Tibial artery (tissue), 4 donors: ENCODE data around the gene MAGI2.

Experiments
- DNase-seq, 2 donors: peaks; one replicate each; pipeline ENCODE4 v3.0.0-alpha.2; 2019
- H3K27ac ChIP-seq, 2 donors: fragments of 200-600 bp; sonication (generic) in 1 of 2; 1 replicate in 1 of 2; 2 replicates in 1 of 2; pipeline ENCODE4 v1.5.1; 2018 to 2019; ENCODE audit warnings: mild to moderate bottlenecking in 1 of 2
- H3K27me3 ChIP-seq, 2 donors: fragments of 200-600 bp; sonication (generic) in 1 of 2; one replicate each; pipeline versions ENCODE4 v1.5.1 to v1.6.0; 2016 to 2019
- H3K36me3 ChIP-seq, 3 donors: fragments of 200-600 bp; sonication (generic) in 2 of 3; one replicate each; pipeline ENCODE4 v1.5.1; 2016 to 2019; ENCODE audit warnings: mild to moderate bottlenecking in 2 of 3
- H3K4me1 ChIP-seq, 4 donors: fragments of 200-600 bp; sonication (generic) in 2 of 4; 1 replicate in 3 of 4; 2 replicates in 1 of 4; pipeline ENCODE4 v1.5.1; 2016 to 2019
- H3K4me3 ChIP-seq, 2 donors: fragments of 200-600 bp; sonication (generic) in 1 of 2; 1 replicate in 1 of 2; 2 replicates in 1 of 2; pipeline ENCODE4 v1.5.1; 2018 to 2019; ENCODE audit warnings: mild to moderate bottlenecking in 2 of 2
- H3K9me3 ChIP-seq, 3 donors: fragments of 200-600 bp; sonication (generic) in 1 of 3; one replicate each; pipeline ENCODE4 v1.5.1; 2016 to 2019
- intact Hi-C: fragments of 100-400 bp; cut with DNase I; formaldehyde crosslinking; loops from one replicate; pipeline ENCODE4 v1.15.0; 2023; ENCODE audit warnings: low total_unique reads
- TF ChIP-seq, protein P1 (sequence below), 2 experiments: fragments of 200-600 bp in 1 of 2; fragments of 450-650 bp in 1 of 2; IDR thresholded peaks; one replicate each; pipeline ENCODE4 v1.5.1; 2017 to 2019; ENCODE audit warnings: antibody characterized with exemption in 2 of 2, mild to moderate bottlenecking in 1 of 2, moderate library complexity in 1 of 2

The MAGI2 gene

DNA sequence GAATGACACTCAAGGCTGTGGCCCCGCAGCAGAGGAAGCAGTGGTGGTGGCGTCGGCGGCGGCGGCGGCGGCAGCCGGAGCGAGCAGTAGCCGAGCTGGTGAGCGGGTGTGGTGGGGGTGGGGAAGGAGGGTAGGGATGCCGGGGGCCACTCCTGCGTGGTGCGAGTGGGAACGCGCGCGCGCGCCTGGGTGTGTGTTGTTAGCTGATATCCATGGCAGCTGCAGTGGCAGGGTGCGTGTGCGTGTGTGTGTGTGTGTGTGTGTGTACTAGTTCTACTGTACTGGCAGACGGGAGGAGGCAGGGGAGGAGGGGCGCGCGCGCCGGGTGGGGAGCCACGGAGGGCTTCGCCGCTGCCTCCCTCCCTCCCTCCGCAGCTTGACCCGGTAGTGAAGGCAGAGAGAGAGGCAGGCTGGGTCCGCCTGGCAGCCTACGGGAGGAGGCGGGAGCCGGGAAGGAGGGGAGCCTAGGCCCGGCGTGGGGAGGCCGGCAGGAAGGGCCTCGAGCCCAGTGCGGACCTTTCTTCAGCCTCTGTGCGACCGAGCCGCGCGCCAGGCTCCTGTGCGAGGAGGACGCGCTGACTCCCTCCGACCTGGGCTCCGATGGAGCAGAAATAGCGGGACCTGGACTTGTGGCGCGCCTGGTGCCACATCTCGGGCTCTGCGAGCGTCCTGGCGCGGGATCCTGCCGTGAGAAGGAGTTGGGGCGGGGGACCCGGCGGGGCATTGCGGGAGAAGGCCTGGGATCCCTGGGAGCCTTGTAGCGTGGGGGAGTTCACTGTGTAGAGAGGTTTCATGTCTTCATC is at the start of gene MAGI2:
Gene MAGI2, minus strand, starts transcription at position 110 of the 803 bp plus-strand sequence. CDS start 347 bp downstream, outside the sequence.
- Histone ChIP-seq H3K36me3 (no peaks in the 10 kb centered on the region), H3K4me1 (peaks cover 0 to 45% (median 37%) of the 10 kb centered on the region in 4 donors), H3K27ac (peak within 1 kb of the TSS; percentile 97 to 98), H3K4me3 (peak within 1 kb of the TSS; percentile 76 to 95), H3K9me3 (no peaks in the 10 kb centered on the region), H3K27me3 (no peaks in the 10 kb centered on the region)
- intact Hi-C loops, result no loop called here
- TF ChIP-seq, protein P1, sequence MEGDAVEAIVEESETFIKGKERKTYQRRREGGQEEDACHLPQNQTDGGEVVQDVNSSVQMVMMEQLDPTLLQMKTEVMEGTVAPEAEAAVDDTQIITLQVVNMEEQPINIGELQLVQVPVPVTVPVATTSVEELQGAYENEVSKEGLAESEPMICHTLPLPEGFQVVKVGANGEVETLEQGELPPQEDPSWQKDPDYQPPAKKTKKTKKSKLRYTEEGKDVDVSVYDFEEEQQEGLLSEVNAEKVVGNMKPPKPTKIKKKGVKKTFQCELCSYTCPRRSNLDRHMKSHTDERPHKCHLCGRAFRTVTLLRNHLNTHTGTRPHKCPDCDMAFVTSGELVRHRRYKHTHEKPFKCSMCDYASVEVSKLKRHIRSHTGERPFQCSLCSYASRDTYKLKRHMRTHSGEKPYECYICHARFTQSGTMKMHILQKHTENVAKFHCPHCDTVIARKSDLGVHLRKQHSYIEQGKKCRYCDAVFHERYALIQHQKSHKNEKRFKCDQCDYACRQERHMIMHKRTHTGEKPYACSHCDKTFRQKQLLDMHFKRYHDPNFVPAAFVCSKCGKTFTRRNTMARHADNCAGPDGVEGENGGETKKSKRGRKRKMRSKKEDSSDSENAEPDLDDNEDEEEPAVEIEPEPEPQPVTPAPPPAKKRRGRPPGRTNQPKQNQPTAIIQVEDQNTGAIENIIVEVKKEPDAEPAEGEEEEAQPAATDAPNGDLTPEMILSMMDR (IDR thresholded peaks at IDR 0.05), result no peak
- peak; percentile 92 to 96 for DNase-seq

DNA sequence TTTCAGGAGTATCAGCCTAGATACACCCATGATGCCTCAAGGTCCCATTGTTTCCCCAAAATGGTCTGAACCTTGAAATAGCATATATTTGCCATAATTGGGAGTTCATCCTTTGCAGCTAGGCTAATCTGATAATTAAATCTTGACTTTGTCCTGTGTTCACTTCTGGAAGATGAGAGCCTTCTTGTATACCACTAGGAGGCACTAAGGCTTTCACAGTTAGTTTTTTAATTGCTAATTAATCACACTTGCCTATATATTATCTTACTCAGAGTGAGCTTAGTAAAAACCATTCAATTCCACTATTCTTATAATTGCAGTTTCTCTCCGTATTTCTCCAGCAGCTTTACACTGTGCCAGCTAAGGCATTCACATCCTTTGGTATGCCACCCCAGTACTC is 48.7 kb upstream of the MAGI2 start:
- TF ChIP-seq, protein P1 (IDR thresholded peaks at IDR 0.05), result no peak
- H3K4me1 ChIP-seq, result no peaks in the 10 kb centered on the region
- no peak overlapping the region for H3K4me3 ChIP-seq
- no peaks in the 10 kb centered on the region for H3K27me3 ChIP-seq
- no peak overlapping the region for H3K27ac ChIP-seq
- no peaks in the 10 kb centered on the region for H3K9me3 ChIP-seq
- DNase-seq, result no peak
- intact Hi-C loops, result no loop called here
- H3K36me3 ChIP-seq, result no peaks in the 10 kb centered on the region

DNA sequence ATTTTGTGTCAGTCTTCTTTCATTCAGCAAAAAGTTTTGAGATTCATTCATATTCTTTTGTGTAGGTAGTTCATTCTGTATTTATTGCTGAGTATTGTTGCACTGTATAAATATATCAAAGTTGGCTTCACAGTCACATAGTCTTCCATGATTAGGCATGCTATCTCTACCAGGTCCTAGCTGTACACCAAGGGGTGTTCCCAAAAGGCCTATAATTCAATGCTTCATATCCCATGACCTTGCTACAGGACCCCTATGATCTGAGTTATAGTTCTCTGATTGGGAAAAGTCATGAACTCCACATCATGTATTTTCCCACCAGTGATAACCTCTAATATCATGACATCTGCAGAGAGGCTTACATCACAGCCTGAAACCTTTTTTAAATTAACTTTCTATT is 47.3 kb upstream of the MAGI2 start:
- DNase-seq, result no peak
- intact Hi-C loops, result no loop called here
- no peaks in the 10 kb centered on the region for H3K9me3 ChIP-seq

DNA sequence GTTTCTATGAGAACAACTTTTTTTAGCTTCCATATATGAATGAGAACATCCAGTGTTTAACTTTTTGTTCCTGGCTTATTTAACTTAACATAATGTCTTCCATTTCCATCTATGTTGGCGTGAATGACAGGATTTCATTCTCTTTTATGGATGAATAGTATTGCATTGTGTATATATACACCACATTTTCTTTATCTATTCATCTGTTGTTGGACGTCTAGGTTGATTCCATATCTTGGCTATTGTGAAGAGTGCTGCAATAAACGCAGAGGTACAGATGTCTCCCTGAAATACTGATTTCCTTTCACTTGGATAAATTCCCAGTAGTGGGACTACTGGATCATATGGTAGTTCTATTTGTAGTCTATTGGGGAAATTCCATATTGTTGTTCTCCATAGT is 44.3 kb upstream of the MAGI2 start:
- no peaks in the 10 kb centered on the region for H3K4me1 ChIP-seq
- no peak overlapping the region for H3K4me3 ChIP-seq
- H3K27ac ChIP-seq, result no peak overlapping the region
- H3K36me3 ChIP-seq, result no peaks in the 10 kb centered on the region
- no peak for DNase-seq
- intact Hi-C loops, result no loop called here
- no peaks in the 10 kb centered on the region for H3K27me3 ChIP-seq
- H3K9me3 ChIP-seq, result no peaks in the 10 kb centered on the region
- TF ChIP-seq, protein P1 (IDR thresholded peaks at IDR 0.05), result no peak

More for the DNA sequence above, 47.3 kb upstream of the MAGI2 start:
- TF ChIP-seq, protein P1 (IDR thresholded peaks at IDR 0.05), result no peak
- Histone ChIP-seq H3K27ac (no peak overlapping the region), H3K27me3 (no peaks in the 10 kb centered on the region), H3K4me1 (no peaks in the 10 kb centered on the region), H3K4me3 (no peak overlapping the region), H3K36me3 (no peaks in the 10 kb centered on the region)

DNA sequence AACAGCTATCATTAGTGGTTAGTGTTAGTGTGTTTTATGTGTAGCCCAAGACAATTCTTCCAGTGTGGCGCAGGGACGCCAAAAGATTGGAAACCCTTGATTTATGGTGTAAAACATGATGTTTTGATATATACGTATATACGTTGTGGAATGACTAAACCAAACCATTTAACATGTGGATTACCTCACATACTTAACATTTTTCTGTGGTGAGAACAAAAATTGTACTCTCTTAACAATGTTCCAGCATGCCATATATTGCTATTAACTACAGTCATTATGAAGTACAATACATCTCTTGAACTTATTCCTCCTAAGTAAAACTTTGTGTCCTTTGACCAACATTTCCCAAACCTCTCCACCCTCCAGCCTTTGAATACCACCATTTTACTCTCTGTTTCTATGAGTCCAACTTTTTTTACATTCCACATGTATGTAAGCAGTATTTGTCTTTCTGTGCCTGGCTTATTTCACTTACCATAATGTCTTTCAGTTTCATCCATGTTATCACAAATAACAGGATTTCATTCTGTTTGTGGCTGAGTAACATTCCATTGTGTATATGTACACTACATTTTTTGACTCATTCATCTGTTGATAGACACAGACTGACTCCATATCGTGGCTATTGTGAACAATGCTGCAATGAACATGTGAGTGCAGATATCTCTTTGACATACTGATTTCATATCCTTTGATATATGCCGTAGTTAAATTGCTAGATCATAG is 42.2 kb upstream of the MAGI2 start:
- no peak for DNase-seq
- Histone ChIP-seq H3K4me1 (no peaks in the 10 kb centered on the region), H3K27me3 (no peaks in the 10 kb centered on the region), H3K4me3 (no peak overlapping the region), H3K9me3 (no peaks in the 10 kb centered on the region), H3K36me3 (no peaks in the 10 kb centered on the region), H3K27ac (no peak overlapping the region)
- TF ChIP-seq, protein P1 (IDR thresholded peaks at IDR 0.05), result no peak
- intact Hi-C loops, result no loop called here
